Fibroblast of villous mesenchyme (primary cell): ENCODE measurements around the gene CACNA1A. TPM values are rescaled to one million over a fixed set of nuclear protein-coding genes. Genes with fewer than 3 reads are reported as not detected.

Source experiments
- DNase-seq: peaks from one replicate; pipeline ENCODE4 v3.0.0-alpha.2; 2010; ENCODE audit warnings: low read depth
- H3K4me3 ChIP-seq: 2 replicates; pipeline ENCODE4 v1.5.1; 2011; ENCODE audit warnings: low read depth, mild to moderate bottlenecking, low read length
- total RNA-seq: library from RNA; depleted of rRNA; stranded (reverse); fragments of >200 nt; gene quantifications from 2 replicates; pipeline ENCODE4 v1.2.3, GENCODE V29; 2012
- TF ChIP-seq, protein P1 (sequence below): IDR thresholded peaks from 2 replicates; pipeline ENCODE4 v1.5.1; 2012; ENCODE audit warnings: low read depth, mild to moderate bottlenecking, low read length; ENCODE audit not compliant: insufficient read depth

Gene CACNA1A
- total RNA-seq, 1 donor = 0.43 TPM

DNA sequence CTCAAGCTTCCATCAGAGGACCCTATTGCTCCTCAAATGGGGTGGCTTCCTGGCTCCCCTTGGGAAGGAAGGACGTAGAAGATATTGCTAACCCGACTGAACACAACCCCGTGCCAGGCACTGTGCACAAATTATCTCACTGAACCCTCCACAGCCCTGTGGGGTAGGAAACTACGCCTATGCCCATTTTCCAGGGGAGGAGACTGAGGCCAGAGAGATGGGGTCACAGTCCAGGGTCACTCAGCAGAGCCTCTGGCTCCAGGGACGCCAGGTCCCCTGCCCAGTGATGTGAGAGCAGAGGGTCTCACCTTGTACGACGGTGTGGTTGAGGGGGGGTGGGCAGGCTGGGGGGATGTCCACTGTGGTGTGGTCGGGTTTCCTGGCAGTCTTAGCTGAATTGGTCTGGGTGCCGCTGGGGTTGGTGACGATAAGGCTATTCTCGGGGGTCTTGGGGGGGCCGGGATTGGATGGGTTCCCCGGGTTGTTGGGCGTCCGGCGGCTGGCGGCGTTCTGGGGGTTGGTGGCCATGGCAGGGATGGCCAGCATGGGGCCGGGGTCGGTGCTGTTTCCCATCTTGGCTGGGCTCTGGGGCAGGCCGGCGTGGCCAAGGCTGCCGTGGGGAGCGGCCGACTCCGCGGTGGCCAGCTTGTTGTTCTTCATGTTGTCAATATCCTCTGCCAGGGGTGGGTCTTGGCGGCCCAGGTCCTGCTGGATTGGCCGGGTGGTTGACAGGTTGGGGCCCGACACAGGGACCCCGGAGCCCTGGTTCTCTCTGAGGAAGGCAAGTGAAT is 219.9 kb downstream of the CACNA1A start:
- no peak for DNase-seq
- H3K4me3 ChIP-seq = no peak overlapping the region
- TF ChIP-seq, protein P1, sequence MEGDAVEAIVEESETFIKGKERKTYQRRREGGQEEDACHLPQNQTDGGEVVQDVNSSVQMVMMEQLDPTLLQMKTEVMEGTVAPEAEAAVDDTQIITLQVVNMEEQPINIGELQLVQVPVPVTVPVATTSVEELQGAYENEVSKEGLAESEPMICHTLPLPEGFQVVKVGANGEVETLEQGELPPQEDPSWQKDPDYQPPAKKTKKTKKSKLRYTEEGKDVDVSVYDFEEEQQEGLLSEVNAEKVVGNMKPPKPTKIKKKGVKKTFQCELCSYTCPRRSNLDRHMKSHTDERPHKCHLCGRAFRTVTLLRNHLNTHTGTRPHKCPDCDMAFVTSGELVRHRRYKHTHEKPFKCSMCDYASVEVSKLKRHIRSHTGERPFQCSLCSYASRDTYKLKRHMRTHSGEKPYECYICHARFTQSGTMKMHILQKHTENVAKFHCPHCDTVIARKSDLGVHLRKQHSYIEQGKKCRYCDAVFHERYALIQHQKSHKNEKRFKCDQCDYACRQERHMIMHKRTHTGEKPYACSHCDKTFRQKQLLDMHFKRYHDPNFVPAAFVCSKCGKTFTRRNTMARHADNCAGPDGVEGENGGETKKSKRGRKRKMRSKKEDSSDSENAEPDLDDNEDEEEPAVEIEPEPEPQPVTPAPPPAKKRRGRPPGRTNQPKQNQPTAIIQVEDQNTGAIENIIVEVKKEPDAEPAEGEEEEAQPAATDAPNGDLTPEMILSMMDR = no peak

DNA sequence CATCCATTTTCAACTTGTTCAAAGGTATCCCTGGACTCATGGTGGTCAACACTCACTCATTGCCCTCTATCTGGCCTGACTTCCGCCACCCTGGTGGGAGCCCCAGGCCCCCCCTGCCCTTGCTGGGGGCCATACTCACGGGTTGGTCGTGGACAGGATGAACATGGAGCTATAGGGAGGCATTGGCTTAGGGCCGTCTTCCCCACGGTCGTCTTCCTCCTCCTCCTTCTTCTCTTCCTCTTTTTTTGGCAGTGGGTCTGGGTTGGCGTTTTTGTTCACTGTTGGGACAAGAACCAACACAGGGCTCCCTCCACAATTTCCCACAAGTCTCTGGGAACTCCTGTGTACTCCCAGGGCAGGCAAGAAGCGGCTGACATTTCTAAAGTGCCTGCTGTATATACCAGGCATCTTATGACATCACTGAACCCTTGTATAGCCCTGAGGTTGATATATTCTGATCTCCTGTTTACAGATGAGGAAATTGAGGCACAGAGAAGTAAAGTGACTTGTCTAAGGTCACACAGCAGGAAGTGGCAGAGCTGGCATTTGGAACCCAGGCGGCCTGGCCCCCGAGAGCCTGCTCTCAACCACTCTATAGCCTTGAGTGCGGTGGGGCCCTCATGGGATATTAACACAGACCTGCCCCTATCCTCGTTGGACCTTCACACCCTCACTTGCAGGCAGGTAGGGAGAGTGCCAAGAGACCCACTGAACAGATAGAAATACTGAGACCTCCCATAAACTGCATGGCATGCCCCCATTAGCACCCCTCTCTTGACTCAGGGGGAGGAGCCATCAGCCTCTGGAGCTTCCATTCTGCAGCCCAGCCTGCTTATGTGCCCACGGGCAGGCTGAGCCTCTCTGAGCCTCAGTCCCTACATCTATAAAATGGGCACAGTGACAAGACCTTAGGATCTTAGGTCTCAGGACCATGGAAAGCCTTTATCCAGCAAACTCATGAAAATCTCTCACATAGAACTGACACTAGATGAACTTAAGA is 221.1 kb downstream of the CACNA1A start:
- TF ChIP-seq, protein P1 = no peak
- DNase-seq = no peak
- no peak overlapping the region for H3K4me3 ChIP-seq

DNA sequence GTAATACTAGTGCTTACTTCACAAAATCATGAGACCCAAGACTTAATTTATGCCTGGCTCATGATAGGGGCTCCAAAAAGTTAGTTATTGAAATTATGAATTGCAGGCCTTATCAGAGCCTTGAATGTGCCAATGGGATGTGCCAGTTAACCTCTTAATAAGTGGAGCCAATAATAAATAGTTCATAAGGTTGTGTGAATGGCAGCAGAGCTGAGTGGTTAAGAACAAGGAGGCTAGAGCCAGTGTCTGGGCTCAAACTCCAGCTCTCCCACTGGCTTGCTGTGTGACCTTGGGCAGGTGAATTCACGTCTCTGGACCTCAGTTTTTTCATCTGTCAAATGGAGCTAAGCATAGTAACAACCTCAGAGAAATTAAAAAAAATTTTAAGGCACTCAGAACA is 222.4 kb downstream of the CACNA1A start:
- TF ChIP-seq, protein P1 = no peak
- H3K4me3 ChIP-seq = no peak overlapping the region
- no peak for DNase-seq

DNA sequence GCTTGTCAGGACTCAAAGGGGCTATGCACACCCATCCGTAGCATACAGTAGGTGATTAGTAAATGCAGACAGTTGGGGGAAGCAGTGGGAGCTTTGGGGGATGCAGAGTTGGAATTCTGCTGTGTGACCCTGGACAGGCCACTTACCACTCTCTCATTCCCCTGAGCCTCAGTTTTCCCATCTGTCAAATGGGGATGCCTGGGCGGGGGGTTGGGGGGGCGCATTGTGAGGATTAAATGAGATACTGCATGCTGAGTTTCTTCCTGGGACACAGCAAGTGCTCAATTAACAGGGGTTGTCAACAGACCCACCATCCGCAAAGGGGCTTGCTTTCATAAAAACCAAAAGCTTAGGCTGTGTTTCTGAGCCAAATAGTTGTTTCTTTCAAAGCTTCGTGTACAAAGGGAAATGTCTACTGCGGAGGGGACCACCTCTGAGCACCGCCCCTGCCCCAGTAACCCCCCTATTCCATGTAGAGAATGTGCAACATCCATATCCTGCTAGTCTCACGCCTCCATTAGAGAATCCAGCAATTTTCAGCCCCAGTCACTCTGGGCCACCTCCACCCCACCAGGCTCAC is 223.7 kb downstream of the CACNA1A start:
- TF ChIP-seq, protein P1 = no peak
- no peak for DNase-seq
- no peak overlapping the region for H3K4me3 ChIP-seq

DNA sequence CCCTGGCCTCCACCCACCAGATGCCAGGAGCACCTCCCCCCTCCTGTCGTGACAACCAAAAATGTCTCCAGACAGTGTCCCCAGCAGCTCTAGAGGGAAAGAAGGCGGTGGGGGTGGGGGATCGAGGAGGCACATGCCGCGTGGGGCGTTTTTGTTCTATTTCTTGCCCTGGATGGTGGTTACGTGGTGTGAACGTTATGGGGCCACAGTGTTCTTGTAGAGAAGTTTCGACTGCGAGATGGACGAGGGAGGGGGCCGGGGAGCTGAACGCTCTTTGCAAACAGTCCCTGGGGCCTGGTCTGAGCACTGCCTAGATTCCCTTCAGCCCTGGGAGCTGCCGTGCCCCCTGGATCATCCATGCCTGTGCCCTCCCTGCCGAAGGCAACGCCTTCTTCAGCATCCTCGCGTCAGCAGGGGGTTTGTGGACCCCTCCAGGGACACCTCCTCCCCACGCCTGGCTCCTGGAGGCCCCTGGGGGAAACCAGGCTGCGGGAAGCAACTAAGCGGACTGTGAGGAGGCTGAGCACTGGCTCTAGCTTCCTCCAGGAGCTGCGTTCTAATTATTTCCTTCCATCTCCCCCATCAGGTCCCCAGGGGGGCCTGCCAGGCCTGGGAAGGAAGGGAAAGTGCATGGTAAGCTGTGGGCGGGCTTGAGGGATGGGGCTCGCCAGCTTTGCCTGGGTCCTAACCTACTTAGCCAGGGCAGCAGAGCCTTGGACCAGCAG is 224.6 kb downstream of the CACNA1A start:
- no peak for DNase-seq
- no peak overlapping the region for H3K4me3 ChIP-seq
- TF ChIP-seq, protein P1 = no peak
